ENCODE measurements around the gene LRP1B.

The LRP1B gene

DNA sequence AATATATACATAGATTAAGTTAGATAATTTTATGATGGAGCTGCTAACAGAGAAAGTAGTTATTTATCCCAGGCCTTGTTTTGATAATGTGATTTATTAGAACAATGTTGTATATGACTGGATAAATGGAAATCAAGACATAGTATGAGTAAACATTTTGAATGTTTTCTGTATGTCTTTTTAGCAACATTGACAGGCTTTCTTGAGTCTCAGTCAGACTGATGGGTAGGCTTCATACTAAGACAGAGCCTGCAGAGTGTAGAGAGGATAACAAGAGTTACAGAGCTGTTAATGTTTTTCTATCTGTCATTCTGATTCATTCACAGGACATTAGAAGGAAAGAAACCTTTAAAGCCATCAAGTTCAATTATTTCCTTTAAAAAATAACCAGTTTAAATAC, 478.5 kb downstream of the LRP1B start:
- no peak for DNase-seq

DNA sequence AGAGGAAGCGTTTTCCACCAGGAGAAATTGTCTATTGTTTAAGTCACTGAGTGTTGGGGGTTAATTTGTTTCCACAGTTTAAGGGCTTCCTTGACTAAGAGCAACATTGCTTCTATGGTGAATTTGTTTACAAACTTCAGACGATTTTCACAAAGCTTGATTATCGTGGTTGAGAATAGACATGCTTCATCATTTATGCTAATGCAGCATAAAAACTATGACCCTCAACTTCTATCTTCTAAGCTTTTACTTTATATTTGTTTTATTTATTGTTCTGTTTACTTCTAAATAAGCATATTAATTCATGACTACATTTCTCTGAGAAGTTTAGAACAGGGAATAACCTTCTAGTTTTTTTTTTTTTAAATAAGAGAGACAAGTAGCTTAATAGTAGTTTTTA, 483.5 kb downstream of the LRP1B start:
- DNase-seq, result no peak

GRCh38 chr2:141641462-141641861, 489.4 kb downstream of the LRP1B start:
- no peak for DNase-seq

DNA sequence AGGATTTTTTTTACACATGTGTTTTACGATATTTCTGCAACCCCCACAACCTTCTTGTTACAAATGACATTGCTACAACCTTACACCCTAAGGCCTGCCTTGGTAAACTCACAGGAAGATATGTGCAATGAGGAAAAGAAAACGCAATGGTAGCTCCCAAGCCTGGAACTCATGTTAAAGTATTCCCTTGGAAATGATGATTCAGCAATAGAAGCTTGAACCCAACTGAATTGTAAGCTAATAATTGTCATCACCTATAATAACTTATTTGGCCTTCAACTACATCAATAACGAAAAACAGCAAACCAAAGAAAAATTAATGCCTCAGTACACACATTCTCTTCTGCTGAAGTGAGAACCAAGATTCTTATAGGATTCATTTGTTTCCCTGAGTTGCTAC, 491.0 kb downstream of the LRP1B start:
- DNase-seq, result no peak

DNA sequence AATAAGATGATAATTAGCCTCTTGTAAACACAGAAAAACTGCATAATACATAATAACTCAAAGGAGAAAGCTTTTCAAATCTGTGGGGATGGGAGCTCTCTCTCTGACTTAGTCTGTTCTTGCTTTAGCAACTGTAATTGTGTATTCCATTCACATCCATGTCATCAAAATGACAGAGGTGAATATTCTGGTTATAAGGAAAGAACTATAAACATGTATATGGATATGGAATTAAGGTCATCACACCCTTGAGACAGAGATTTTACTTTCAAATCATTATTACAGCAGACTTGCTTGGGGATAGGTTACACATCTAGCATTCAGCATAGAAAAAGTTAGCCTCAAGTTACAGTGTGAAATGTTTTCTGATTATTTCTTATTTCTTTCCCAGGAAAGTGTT, 497.7 kb downstream of the LRP1B start:
- DNase-seq, result no peak

DNA sequence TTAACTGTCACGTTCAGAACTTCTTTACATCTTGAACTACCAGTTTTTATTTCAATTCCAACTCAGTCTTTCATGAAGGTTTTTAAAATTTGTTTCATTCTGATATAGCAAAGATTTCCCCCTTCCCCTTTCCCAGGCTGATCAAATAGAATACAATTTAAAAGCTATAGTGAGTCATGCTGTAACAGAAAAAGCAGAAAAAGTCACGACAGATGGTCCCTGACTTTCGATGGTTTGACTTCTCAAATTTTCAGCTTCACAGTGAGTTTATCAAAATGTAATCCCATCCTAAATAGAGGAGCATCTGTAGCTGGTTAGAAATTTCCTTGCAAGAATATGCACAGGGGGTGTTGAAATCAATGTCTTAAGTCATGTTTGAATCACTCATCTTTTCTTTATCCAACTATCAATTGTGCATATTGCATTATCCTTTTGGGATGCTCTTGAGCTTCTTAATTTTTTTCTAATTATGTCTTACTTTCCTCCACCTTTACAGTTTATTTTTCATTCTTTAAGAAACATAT, 500.3 kb downstream of the LRP1B start:
- DNase-seq, result peak; percentile 43

GRCh38 chr2:141620372-141620771, 510.4 kb downstream of the LRP1B start:
- DNase-seq, result no peak

DNA sequence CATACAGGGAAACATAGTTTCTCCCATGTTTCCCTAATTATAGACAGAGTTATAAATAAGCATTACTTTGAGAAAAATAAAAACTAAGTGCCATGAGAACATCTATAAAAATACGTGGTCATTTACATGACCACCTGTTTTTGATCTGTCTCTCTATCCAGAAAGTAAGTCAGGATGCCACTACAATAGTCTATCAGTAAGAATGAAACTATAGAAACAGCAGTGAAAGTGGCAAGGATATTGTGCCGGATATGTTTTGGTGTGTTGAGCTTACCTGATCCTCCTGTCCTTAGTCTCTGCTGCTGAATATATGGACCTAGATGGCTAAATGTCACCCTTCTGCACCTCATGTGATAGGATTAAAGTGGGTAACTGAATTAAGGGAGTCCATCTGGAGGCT, 512.4 kb downstream of the LRP1B start:
- no peak for DNase-seq

- DNase-seq, result no peak
Measured at GRCh38 chr2:141611981-141612380, 518.8 kb downstream of the LRP1B start.

DNA sequence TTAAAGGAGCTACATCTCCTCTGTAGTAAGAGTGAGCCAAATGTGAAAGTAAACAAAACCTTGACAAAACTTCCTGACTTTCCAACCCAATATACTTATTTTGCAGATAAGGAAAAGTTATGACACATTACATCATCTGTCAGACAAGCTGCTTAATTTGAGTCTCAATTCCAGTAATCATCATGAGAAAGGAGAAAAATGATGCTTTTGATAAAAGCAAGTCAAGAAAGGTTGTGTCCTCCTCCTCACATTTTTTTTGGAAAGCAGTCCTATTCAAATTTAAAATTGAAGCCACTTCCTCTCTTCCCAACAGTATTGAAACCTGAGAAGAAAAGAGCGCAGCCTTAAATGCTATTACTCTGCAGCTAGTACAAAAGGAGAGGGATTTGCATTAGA, 519.6 kb downstream of the LRP1B start:
- no peak for DNase-seq

DNA sequence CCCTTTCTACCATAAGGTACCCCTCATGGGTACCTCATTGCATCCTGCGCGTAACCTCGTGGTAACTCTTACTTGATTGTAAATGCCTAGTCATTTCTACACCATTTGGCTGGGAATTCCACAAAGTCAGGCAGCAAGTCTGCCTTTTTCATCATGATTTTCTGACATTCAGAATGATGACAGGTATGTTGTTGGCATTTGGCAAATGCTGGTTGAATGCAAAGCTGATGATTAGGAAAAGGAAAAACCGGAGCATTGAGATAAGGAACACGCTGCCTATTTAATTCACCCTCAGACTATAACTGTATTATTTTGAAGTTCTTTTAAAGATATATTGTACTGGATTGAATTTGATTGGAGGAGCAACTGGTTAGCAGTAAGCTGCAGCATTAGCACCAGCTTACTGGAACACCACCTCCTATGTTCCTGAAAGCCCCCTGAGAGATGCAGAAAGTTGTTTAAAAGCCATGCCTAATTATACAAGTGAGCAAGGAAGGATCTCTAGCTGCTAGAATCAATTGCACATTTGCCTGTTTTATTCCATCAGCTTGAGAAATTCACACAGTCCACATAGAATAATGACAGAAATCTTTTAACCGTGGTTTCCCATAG, 520.1 kb downstream of the LRP1B start:
- DNase-seq, result no peak

- DNase-seq, result no peak
Measured at GRCh38 chr2:141605163-141605562, 525.7 kb downstream of the LRP1B start.

- DNase-seq, result no peak
Measured at GRCh38 chr2:141601511-141602152, 529.2 kb downstream of the LRP1B start.

- no peak for DNase-seq
Measured at GRCh38 chr2:141599721-141600120, 531.1 kb downstream of the LRP1B start.

DNA sequence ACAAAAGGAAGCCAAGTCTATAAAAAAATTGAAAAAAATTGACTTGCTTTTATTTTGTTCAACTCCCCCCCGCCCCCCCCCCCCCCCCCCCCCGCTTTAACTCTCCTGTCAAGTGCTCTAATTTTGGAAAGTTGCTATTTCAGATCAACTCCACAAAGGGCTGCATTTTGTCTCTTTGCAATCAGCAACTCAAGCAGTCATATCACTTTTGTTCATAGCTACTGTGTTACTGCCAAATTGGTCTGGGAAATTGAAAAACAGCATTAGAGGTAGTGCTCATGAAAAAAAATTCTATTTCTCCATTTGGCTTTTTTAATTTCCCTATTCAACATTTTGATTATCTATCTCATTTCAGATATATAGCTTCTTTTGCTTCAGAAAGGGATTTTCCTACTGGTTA, 531.8 kb downstream of the LRP1B start:
- DNase-seq, result no peak

- peak; percentile 89 for DNase-seq
Measured at GRCh38 chr2:141595316-141595920, 535.4 kb downstream of the LRP1B start.

DNA sequence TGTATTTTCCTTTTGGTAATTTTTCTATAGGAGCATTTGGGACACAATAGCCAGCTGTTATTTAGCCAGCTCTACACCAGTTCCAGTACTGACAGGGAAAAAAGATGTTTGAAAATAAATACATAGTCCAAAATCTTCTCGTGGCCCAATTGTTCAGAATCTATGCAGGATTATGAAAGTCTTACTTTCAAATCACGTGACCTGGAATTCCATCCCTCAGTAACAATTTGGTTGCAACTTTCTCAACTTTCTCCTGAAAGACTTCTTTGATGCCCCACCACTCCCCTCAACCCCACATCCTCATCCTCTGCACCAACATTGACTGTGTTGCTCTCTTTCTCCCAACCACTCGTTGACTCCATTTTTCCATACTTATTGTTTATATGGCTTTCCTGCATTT, 539.0 kb downstream of the LRP1B start:
- no peak for DNase-seq

GRCh38 chr2:141590620-141591019, 540.2 kb downstream of the LRP1B start:
- DNase-seq, result no peak

DNA sequence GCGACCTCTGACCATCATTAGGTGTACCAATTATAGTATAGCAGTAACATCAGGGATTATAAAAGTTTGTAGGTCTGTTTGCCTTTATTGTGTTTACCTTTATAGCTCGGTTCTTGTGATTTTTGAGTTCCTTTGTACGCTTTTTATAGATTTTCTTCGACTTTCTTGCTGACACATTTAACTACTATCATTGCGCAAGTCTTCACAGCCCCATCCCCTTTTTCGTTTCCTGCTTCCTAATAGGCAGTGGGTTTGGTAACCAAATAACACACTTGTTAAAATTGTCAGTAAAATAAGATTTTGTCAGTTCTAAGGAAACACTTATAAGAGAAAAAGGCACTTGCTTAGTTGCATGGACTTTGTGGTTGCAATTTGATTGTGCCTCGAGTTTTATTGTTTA, 541.5 kb downstream of the LRP1B start:
- DNase-seq, result no peak

DNA sequence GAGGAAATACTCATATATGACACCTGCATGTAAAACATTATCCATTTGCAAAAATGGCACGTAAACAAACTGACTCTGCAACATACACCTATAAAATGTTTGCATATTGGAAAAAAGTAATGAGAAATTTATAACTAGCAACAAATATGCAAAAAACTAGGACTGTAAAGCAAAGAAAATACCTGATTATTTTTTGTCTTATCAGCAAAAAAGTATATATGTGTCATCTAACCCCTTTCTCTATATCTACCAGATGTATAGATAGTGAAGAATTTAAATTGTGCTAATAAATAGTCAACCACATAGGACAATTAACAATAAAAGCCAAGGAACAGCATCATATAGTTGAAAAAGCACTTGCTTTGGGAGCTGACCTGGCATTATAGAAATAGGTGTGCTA, 543.8 kb downstream of the LRP1B start:
- DNase-seq, result no peak

DNA sequence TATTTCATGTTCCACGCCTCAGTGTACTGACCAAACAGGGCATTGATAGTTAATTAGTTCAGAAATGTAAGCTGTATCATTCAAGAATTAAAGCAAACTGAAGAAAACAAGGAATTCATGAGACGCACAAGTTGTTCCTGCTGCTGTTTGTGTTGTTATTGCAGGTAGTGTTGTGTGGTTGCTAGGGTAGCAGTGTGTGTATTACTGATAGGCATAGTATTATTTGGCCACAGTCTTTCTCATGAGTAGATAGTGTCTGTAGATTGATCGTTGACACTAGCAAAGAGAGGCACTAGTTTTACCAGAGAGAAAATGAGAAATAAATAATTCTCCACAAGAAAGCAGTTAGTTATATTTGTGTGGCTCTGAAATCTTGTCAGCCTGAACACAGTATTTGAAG, 548.6 kb downstream of the LRP1B start:
- no peak for DNase-seq

DNA sequence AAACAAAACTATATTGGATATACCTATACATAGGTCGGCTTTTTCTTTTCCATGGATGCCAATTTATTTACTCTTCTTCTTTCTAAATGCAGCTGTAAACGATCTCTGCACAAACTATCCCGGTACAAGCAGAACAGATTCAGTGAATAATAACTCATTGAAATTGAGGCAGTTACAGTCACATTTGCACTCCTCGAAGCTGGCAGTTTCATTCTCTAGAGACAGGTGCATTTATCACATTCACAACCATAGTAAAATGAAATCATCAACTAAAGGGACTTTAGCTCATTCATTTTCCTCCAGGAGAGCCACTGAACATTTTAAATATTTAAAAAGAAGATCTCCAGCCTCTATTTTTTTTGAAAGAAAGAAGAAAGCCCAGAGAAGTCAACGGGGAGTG, 551.7 kb downstream of the LRP1B start:
- DNase-seq, result no peak

GRCh38 chr2:141570474-141571131, 560.2 kb downstream of the LRP1B start:
- no peak for DNase-seq

GRCh38 chr2:141569941-141570340, 560.9 kb downstream of the LRP1B start:
- no peak for DNase-seq
